NCI-H1048 (cell line): ENCODE data around the gene KLF9.
"Not testable (repeated sequence)": the region's sequence is repeated elsewhere in the genome, so short reads cannot be mapped to it uniquely, and the experiment has no call there.

Experiments used
- DNase-seq: peaks from one replicate; lab custom pipeline; 2025; lab: John Stamatoyannopoulos, UW

The KLF9 gene

DNA sequence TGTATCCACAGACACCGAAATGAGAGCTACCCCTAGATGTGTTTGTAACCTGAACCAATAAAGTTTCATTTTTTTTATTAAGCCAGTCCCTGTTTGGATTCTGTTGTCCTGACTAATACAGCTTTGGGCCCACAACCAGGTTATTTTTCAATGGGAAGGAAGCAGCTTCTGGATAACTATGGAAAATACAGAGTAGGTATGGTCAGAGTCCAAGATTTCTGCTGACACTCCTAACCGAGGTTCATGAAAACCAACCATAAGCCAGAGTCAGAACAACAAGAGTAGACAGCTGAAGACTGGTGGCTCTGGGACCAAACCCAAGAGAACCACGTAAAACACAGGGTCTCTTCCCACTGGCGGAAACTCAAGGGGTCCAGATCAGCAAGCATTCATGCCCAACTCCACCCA lies 10.8 kb downstream of the KLF9 start:
- no peak for DNase-seq

DNA sequence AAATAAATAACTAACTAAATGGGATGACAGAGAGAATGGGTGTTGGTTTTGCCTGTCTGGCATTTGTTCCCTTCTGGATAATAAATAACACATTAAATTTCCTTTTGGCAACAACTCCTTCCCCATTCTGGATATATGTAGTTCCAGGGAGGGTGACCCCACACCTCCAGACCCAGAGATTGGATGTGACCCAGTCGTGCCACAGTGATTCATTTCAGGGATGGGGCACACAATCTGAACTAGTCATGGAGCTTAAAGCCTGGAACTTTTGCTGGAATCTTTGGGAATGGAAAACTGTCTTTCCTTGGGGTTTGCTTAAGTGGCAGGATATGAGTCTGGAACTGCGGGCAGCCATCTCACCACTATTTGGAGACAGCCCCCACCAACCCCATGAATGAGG lies 11.3 kb downstream of the KLF9 start:
- DNase-seq = no peak

DNA sequence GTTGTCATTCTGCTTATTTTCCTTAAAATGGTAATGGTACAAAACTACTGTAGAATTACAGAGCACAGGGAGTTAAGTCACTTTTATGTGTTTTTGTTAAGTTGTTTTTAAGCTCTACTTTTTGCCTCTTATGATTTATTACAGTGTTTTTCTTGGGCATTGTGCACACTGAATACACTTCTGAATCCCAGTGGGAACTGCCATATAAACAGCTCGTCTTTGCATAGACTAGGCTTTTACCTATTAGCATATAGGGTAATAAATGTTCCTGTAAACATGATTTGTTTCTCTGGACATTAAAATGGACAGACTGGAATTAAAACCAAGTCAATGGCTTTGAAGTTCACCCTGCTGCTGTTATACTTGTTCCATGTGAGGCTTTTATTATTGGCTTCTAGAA lies 12.2 kb downstream of the KLF9 start:
- DNase-seq = no peak

DNA sequence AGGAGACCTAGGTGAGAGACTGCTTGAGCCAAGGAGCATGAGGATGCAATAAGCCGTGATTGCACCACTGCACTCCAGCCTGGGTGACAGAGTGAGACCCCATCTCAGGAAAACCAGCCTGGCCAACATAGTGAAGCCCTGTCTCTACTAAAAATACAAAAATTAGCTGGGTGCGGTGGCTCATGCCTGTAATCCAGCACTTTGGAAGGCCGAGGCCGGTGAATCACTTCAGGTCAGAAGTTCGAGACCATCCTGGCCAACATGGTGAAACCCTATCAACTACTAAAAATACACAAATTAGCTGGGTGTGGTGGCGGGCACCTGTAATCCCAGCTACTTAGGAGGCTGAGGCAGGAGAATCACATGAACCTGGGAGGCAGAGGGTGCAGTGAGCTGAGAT lies 13.2 kb downstream of the KLF9 start:
- not testable (repeated sequence) for DNase-seq

DNA sequence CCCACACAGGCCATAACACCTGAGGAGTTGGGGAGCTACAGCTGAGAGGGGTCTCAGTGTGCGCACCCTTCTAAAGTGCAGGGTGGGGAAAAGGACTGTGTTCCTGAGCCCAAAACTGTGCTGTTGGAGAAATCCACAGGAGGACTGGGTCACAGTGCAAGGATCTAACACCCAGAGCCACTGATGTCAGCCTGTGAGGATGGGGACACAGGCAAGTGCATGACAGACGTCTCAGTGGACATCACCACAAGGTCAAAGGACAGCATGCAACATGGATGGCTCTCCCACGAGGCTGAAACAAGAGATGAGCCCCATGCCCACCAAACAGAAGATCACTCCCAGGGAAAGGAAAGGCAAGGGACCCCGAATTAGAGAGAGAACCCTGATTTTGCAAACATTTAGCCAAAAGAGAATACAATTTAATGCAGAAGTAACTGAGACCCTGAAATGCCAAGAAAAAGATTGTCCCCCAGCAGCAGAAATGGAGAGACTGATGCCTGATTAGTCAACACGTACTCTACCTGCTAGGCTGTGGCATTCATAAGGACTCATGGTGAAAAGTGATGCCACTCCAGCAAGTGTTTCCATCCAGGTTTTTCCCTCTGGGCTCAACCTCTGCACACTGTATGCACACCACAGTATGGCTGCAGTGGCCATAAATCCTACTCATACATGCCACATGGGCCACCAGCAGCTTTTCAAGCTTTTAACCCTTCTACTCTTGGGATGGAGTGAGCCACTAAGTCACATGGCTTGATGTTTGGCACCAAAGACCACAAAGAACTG lies 14.2 kb downstream of the KLF9 start:
- DNase-seq = no peak

DNA sequence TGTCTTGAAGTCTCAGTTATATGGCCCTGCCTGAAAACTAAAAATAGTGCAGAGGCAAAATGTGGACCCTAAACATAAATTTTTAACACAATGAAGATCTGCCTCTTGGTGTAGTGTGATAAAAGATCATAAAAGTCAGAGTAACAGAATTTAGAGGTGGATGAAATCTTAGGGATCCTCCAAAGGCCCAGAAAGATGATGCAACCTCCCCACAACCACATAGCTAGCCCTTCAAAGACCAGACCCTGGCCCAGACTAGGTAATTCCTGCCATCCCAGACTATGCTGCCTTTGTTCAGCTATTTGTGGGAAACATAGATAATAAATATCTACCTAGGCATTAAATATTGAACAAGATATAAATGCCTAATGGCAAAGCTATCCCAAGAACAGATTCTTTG lies 15.3 kb downstream of the KLF9 start:
- DNase-seq = no peak

DNA sequence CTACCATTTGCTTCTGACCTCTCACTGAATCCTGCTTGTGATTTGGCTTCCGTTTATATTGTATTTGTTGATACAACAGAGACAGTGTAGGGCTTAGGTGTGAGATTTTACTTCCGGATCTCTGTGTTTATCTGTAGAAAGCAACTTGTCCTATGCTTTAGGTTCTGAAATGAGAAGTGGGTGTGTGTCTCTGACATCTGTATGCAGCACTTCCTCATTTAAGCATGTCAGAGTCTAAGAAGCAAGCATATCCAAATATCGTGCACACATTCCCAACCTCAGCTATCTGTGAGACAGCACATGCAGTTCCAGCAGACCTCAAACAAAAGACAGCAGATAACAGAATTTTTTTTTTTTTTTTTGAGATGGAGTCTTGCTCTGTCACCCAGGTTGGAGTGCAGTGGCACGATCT lies 16.3 kb downstream of the KLF9 start:
- DNase-seq = no peak

DNA sequence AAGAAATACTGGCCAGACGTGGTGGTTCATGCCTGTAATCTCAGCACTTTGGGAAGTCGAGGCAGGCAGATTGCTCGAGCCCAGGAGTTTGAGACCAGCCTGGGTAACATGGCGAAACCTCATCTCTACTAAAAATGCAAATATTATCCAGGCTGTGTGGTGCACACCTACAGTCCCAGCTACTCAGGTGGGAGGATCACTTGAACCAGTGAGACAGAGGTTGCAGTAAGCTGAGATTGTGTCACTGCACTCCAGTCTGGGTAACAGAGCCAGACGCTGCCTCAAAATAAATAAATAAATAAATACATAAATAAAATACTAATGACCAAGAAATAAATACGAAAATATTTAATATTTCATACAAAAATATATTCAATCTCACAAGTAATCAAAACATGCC lies 18.8 kb downstream of the KLF9 start:
- DNase-seq = no peak

DNA sequence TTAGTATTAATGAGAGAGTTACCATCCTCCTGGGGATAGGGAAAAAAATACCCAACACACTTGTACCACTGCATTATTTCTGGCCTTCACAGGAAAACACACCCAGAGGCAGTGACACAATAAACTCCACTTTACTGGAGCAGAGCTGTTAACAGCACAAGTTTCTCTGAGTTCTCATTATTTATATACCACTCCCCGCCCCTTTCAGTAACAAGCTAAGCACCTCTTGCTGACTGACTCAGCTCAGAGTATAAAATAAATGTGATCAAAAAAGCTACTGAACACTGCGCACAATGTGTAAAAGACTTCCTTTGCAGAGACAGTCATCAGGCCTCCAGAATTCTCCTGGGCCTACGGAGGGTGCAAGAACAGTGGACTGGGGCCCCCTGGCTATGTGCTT lies 21.6 kb downstream of the KLF9 start:
- DNase-seq = no peak

DNA sequence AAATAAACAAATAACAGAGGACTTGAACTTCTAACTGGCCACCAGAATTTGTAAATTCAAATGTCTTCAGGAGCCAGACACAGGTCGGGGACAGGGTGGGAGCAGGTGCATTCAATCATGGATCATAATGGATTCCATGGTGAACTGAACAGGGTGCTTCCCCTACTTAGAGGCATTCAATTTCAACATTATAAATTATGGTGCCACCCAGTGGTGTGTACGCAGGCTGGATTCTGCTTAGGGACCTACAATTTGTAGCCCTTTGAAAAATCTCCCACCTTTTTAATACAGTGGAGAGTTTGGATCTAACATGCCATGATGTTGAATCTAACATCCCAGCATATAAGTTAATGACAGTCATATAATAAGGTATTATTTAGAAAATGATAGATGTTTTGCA lies 22.3 kb downstream of the KLF9 start:
- no peak for DNase-seq

DNA sequence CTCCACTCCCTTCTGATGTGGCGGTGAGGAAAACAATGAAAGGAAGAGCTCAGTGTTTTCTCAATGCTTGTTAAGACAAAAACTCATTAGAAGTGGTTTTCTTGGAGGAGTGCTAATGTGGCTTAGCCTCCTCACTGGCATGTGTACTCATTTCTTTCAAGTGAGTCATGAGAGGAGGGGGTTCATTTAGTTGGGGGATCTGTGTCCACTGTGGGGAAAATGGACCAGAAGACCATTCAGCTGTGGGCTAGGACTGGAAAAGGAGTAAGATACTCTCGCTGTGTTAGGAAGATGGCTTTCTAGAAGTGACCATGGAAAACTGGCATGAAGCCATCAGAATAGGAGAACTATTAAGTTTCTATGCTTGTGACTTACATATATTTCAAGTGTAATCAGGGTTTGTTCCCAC lies 23.5 kb downstream of the KLF9 start:
- DNase-seq = no peak

DNA sequence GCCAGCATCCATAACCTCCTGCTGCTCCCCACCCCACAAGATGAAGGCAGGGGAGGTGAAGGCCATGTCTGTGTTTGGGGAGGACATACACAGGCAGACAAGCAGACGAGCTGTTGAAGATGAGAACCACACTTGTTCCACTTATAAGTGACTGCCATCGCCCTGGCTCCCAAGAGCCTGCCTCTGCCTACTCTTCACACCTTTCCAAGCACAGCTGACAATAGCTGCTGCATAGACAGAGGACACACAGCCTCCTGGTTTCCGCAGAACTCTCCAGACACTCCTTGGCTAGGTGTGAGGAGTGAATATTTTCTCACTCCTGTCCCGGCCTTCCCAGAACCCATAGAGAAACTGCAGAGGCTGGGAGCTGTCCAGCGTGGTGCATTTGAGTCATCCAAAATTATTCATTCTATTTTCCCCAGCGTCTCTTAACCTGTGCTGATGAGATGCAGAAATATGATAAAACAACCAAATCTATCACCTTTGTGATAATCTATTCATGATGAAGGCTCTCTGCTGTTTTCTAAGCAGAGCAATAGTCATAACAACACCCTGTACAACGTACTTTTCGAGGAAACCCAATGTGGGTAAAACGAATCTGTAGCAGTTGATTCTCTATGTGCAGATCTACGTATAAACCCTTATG lies 24.7 kb downstream of the KLF9 start:
- no peak for DNase-seq

DNA sequence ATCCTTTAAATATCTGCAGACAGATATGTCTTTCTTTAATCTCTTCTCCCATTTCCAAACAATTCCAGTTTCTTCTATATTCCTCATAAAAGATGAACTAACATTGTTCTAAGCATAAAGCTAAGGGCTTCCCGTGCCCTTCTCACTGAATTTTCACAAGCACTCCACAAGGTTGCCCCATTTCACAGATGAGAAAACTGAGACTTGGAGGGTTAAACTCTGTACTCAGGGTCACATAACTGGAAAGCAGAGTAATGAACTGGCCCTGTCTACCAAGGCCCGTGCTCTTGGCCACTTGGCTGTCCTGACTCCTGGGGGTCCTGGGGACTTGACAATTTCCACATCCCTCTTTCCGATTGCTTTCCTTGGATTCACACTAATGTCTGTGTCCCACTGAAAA lies 25.3 kb downstream of the KLF9 start:
- no peak for DNase-seq

DNA sequence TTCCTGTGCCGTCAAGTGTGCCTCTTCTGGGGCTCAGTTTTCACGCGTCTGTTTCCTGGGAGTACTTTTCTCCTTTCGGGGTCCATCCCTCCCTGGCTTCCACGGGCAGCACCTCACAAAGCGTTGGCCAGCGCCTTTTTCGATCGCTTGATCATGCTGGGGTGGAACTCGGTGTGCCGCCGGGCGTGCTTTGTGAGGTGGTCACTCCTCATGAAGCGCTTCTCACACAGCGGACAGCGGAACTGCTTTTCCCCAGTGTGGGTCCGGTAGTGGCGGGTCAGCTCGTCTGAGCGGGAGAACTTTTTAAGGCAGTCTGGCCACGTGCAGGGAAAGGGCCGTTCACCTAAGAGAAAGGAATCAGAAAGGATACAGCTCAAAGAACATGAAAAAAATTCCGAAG lies 26.8 kb downstream of the KLF9 start:
- DNase-seq = no peak

DNA sequence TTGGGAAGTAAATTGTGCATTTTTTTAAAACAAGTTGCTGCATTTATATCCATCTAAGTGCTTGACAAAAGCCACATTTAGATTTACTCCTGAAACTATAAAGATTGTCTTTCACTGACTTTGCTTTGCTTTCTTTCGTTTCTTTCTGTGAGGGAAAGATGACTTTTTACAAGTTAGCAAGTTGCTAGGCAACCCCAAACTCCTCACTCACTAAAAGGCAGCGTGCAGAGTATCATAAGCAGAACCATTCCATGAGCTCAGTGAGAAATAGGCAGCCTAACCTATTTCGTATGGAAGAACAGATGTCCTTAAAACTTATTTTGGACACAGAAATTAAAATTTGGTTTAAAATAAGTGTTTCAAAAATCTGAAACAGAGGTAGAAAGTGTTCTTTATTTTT lies 29.0 kb downstream of the KLF9 start:
- DNase-seq = no peak

DNA sequence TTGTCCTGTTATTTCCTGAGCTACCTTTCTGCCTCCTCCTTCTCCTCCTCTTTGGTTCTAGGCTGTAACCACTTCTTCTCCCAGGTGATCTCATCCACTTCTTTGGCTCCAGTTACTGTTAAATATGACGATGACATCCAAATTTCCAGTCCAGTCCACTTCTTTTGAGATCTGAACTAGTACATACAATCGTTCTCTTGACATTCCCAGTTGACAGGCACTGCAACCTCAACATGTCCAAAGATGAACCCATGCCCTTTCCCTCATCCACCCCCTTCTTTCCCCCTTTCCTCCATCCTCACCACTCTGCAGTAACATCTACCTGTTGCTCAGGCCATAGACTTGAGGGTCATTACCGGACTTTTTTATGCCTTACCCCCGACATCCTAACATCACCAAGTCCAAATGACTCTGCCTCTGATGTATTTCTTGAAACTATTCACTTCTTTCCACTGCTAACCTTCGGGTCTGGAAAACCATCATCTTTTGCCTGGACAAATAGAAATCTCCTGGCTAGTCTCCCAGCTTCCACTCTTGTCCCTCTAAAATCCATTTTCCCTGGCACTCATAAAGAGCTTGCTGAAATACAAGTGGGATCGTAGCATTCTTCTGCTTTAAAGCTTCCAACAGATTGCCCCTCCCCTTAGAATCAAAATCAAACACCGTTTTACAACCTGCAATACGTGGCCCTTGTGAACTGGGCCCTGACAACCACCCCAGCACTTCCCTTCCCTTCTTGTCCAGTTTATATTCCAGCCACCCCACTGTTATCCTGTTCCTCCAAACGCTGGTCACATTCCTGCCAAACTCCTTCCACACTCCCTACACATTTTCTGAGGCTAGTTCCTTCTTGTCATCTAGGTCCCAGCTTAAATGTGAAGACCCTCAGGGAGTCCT lies 31.5 kb downstream of the KLF9 start:
- no peak for DNase-seq

DNA sequence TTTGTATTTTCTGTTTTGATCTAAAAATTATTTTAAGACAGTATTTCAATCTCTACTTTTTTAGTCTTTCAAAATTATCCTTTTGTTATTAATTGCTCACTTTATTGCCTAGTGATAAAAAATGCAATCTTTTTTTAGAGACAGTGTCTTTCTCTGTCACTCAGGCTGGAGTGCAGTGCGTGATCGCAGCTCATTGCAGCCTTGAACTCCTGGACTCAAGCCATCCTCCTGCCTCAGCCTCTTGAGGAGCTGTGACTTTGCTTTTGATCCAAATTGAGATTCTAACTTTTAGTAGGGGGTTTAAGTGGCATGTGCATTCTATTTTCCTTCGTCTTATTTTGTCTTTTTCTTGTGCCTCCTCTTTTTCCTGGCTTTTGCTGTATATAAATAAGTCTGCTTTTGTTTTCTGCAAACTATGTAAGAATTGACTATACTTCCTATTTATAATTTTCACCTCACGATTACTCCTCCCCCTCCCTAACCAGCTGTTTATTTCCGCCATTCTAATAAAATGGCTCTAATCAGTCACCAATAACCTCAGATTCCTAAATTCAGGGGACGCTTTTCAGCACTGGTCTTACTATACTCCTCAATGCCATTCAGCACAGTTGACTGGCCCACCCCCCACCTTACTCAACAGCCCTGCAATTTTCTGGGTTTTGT lies 32.3 kb downstream of the KLF9 start:
- DNase-seq = no peak

DNA sequence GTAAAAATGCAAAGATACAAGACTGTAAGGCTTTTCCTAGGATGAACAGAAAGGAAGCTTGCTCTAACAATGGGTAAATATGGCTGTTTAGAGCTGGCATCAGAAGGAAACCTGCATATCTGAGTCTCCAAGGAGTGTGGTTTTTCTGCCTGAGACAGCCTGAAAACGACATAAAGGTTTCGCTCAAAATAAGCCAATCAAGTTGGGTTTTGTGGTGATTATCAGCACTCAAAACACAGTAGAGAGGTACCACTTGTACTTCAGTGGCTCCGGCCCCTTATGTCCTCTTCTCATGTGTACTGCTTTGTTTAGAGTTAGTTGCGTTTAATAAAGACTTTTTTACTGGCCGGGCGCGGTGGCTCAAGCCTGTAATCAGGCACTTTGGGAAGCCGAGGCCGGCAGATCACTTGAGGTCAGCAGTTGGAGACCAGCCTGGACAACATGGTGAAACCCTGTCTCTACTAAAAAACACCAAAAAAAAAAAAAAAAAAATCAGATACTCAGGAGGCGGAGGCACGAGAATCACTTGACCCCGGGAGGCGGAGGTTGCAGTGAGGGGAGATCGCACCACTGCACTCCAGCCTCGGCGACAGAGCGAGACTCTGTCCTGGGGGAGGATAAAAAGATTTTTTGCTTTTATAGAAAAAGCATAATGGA lies 39.4 kb downstream of the KLF9 start:
- DNase-seq = no peak

DNA sequence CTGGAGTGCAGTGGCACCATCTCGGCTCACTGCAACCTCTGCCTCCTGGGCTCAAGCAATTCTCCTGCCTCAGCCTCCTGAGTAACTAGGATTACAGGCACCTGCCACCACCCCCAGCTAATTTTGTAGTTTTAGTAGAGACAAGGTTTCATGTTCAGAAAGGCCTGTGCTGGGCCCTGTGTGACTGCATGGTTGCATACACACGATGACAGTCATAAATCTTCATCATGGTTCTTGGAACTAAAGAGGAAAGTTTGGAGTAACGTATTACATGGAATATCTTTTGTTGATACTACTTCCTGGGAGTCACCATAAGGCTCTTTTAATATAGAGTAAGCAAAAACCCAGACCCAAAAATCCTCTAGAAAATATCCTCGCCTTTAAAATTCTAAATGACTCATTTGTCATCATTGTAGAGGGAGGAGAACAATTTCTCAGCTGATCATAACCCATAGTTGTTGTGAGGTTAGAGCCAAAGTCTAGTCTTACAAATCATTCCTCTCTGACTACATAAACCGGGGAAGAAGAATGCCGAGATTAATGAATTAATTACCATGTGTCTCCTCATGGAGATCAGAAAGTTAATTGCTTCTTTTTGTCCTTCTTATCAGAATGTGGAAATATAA lies 47.0 kb downstream of the KLF9 start:
- DNase-seq = no peak

DNA sequence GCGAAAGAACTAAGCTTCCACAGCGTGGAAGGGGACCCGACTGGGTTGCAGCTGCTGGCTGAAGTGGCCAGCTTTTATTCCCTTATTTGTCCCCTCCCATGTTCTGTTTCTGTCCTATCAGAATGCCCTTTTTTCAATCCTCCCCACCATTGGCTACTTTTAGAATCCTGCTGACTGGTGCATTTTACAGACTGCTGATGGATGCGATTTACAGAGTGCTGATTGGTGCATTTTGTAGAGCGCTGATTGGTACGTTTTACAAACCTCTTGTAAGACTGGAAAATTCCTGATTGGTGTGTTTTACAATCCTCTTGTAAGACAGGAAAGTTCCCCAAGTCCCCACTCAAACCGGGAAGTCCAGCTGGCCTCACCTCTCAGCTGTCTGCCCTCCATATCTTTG lies 50.7 kb downstream of the KLF9 start:
- no peak for DNase-seq

DNA sequence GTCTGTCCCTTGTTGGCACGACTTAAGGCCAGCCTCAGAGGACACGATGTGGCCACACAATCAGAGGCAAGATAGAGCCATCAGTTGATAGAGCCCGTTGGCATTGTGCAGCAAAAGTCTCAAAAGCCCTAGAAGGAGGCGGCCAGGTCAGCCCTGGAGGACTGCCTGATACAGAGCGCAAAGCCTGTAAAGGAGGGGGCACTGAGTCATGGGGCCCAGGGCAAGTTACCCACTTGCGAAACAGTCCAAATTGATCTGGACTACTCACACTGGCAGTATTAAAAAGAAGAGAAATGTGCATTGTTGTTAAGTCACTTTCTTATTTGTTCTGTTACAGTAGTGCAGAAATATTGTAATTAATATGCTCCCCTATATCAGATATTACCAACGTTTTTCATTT lies 51.5 kb downstream of the KLF9 start:
- no peak for DNase-seq
